Measurements from ENCODE around the gene BRD9. TPM values are rescaled to one million over a fixed set of nuclear protein-coding genes. Genes with fewer than 3 reads are reported as not detected.

The BRD9 gene
- total RNA-seq, 6 experiments from 2014 or later = 10.7 to 16.7 (median 13.8) TPM

DNA sequence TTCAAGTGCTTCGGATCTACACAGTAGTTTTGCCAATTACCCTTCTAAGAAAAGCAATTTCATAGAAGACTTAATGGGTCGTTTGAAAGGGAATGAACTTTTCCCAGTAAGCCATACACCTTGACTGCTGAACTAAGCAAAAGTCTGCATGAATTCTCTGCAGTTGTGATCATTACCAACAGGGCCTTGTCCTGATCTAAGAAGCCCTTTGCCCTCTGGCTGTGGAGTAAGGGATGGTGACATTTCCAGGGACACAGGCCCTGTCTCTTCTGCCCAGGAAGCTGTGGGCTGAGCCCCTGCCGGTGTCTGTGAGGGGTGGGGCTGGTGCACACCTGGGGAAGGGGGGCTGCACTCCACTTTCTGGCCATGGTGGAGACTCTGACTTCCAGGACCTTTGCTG, 72.4 kb downstream of the BRD9 start:
- WGBS (ENCODE audit: insufficient coverage, low coverage, low lambda C conversion rate, missing lambda C conversion rate) = 35% methylated on average over 3 of the region's 3 CpGs

DNA sequence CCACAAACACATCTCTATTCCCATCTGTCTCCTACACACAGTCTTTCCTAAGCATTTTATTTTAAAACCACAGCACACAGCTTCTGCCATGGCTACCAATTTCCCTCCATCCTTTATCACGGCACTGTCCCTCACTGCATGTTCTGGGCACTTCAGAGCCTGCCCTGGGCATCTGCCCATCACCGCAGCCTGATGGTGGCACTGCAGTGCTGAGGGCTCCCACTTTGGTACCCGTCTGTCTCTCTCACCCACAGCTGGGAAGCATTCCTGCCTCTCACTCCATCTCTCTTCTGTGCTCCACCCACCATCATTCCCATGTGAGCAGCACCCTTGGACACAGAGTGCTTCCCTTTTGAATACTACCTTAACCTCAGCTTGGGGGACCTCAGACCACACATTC, 73.5 kb downstream of the BRD9 start:
- Histone ChIP-seq H3K4me1 (peaks cover 0 to 8% (median 1%) of the 10 kb centered on the region in 4 donors), H3K36me3 (no peaks in the 10 kb centered on the region), H3K27ac (no peak overlapping the region), H3K9me3 (no peaks in the 10 kb centered on the region), H3K27me3 (no peaks in the 10 kb centered on the region), H3K4me3 (no peak overlapping the region)
- no peak for ATAC-seq
- WGBS (ENCODE audit: insufficient coverage, low coverage, low lambda C conversion rate, missing lambda C conversion rate) = 96% methylated on average over 3 of the region's 3 CpGs
- intact Hi-C loops (cut with DNase I) = no loop called here
- TF ChIP-seq POLR2A (IDR thresholded peaks at IDR 0.05) = no peak
- TF ChIP-seq, protein P1, sequence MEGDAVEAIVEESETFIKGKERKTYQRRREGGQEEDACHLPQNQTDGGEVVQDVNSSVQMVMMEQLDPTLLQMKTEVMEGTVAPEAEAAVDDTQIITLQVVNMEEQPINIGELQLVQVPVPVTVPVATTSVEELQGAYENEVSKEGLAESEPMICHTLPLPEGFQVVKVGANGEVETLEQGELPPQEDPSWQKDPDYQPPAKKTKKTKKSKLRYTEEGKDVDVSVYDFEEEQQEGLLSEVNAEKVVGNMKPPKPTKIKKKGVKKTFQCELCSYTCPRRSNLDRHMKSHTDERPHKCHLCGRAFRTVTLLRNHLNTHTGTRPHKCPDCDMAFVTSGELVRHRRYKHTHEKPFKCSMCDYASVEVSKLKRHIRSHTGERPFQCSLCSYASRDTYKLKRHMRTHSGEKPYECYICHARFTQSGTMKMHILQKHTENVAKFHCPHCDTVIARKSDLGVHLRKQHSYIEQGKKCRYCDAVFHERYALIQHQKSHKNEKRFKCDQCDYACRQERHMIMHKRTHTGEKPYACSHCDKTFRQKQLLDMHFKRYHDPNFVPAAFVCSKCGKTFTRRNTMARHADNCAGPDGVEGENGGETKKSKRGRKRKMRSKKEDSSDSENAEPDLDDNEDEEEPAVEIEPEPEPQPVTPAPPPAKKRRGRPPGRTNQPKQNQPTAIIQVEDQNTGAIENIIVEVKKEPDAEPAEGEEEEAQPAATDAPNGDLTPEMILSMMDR (IDR thresholded peaks at IDR 0.05) = no peak
- no peak for DNase-seq

More for the DNA sequence above, 72.4 kb downstream of the BRD9 start:
- Histone ChIP-seq H3K9me3 (no peaks in the 10 kb centered on the region), H3K36me3 (no peaks in the 10 kb centered on the region), H3K27me3 (no peaks in the 10 kb centered on the region), H3K27ac (no peak overlapping the region), H3K4me1 (peaks cover 0 to 8% (median 1%) of the 10 kb centered on the region in 4 donors), H3K4me3 (no peak overlapping the region)
- no peak for TF ChIP-seq POLR2A (IDR thresholded peaks at IDR 0.05)
- TF ChIP-seq, protein P1 (IDR thresholded peaks at IDR 0.05) = peak; percentile 25 to 42 (median 38)
- DNase-seq (no peak), ATAC-seq (peak; percentile 80 to 97 (median 93))
- intact Hi-C loops (cut with DNase I) = no loop called here

DNA sequence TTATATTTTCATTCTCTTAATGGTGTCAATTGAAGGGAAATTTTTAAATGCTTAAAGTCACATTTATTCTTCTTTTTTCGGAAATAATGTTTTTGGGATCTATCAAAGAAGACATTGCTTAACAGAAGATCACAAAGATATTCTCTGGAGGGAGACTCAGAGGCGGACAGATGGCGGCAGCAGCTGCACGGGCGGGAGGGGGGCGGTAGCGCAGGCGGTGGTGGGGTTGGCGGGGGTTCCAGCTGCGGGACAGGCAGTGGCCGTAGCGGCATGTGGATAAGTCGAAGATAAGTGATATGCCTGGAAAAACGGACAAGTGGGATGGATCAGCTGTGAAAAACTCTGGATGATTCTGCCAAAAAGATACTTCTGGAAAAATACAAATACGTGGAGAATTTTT, 76.4 kb downstream of the BRD9 start:
- DNase-seq (no peak), ATAC-seq (no peak)
- intact Hi-C loops (cut with DNase I) = no loop called here
- Histone ChIP-seq H3K27ac (no peak overlapping the region), H3K36me3 (no peaks in the 10 kb centered on the region), H3K4me1 (peaks cover 0 to 8% (median 1%) of the 10 kb centered on the region in 4 donors), H3K9me3 (no peaks in the 10 kb centered on the region), H3K27me3 (no peaks in the 10 kb centered on the region), H3K4me3 (no peak overlapping the region)
- TF ChIP-seq, protein P1 (IDR thresholded peaks at IDR 0.05) = no peak
- TF ChIP-seq POLR2A (IDR thresholded peaks at IDR 0.05) = no peak
- WGBS (ENCODE audit: insufficient coverage, low coverage, low lambda C conversion rate, missing lambda C conversion rate) = 95% methylated on average over 15 of the region's 15 CpGs

DNA sequence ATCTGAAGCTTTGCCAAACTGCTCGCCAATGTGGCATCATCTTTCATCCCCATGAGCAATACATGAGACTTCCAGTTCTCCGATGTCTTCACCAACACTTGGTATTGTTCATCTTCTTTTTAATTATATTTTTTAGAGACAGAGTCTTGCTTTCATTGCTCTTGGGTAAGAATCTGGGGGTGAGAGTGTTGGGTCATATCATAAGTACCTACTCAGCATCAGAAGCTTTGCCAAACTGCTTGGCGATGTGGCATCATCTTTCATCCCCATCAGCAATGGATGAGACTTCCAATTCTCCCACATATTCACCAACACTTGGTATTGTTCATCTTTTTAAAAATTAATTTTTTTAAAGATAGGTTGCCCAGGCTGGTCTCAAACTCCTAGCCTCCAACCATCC, 77.2 kb downstream of the BRD9 start:
- Histone ChIP-seq H3K27me3 (no peaks in the 10 kb centered on the region), H3K27ac (no peak overlapping the region), H3K9me3 (no peaks in the 10 kb centered on the region), H3K4me1 (peaks cover 0 to 7% (median under 1%) of the 10 kb centered on the region in 4 donors), H3K36me3 (no peaks in the 10 kb centered on the region), H3K4me3 (no peak overlapping the region)
- no peak for ATAC-seq
- TF ChIP-seq POLR2A (IDR thresholded peaks at IDR 0.05) = no peak
- TF ChIP-seq, protein P1 (IDR thresholded peaks at IDR 0.05) = no peak
- 86% methylated on average over 3 of the region's 3 CpGs for WGBS (ENCODE audit: insufficient coverage, low coverage, low lambda C conversion rate, missing lambda C conversion rate)
- no peak for DNase-seq
- intact Hi-C loops (cut with DNase I) = no loop called here

Other genes starting within 250 kb of the BRD9 start
- gene TPPP, start 199.4 kb downstream of the BRD9 start, total RNA-seq = 1 to 10 TPM; 1.9 to 4.3 (median 2.4) TPM
- 1 to 10 TPM in 5 of 6 experiments, under 1 TPM in 1; 0.56 to 5.1 (median 2.8) TPM for gene ZDHHC11B, start 108.1 kb downstream of the BRD9 start, total RNA-seq
- gene ZDHHC11, start 41.8 kb downstream of the BRD9 start, total RNA-seq = 10 to 100 TPM in 2 of 6 experiments, 1 to 10 TPM in 3, under 1 TPM in 1; 0.50 to 14.4 (median 5.8) TPM
- gene TRIP13, start 83 bp upstream of the BRD9 start, total RNA-seq = 1 to 10 TPM in 2 of 6 experiments, under 1 TPM in 4; 0.15 to 3.2 (median 0.70) TPM
- gene NKD2, start 116.0 kb upstream of the BRD9 start, total RNA-seq = 1 to 10 TPM in 4 of 6 experiments, under 1 TPM in 2; 0.93 to 2.9 (median 2.2) TPM
- gene SLC12A7, start 219.3 kb upstream of the BRD9 start, total RNA-seq = 10 to 100 TPM; 38.9 to 65.2 (median 53.3) TPM

All from right lobe of liver (tissue), 6 donors.